Activated CD8-positive, alpha-beta memory T cell treated with anti-CD3 and anti-CD28 coated beads for 1 hour (primary cell): Measurements from ENCODE around the gene FETUB.
"Not testable (repeated sequence)": the region's sequence is repeated elsewhere in the genome, so short reads cannot be mapped to it uniquely, and the experiment has no call there.

Experiments
- DNase-seq, 2 donors: peaks; one replicate each; pipeline ENCODE4 v3.0.0-alpha.2; 2020; ENCODE audit warnings: low read depth in 1 of 2; ENCODE audit errors: extremely low read depth in 1 of 2

The FETUB gene

GRCh38 chr3:186630950-186631641 is 9.1 kb upstream of the FETUB start:
- no peak for DNase-seq

- DNase-seq, result no peak
Observed at GRCh38 chr3:186633481-186633880, 6.7 kb upstream of the FETUB start.

- DNase-seq, result not testable (repeated sequence)
Observed at GRCh38 chr3:186634207-186634606, 6.0 kb upstream of the FETUB start.

- DNase-seq, result no peak
Observed at GRCh38 chr3:186635532-186635931, 4.7 kb upstream of the FETUB start.

GRCh38 chr3:186636536-186636935 is 3.7 kb upstream of the FETUB start:
- DNase-seq, result no peak

GRCh38 chr3:186637686-186638085 is 2.5 kb upstream of the FETUB start:
- no peak for DNase-seq

GRCh38 chr3:186638259-186638658 is 1.9 kb upstream of the FETUB start:
- DNase-seq, result no peak

- DNase-seq, result no peak
Observed at GRCh38 chr3:186640473-186640818, 247 bp downstream of the FETUB start.

- DNase-seq, result no peak
Observed at GRCh38 chr3:186640929-186641328, 730 bp downstream of the FETUB start.

GRCh38 chr3:186642014-186642413 is 1.8 kb downstream of the FETUB start:
- no peak for DNase-seq

- no peak for DNase-seq
Observed at GRCh38 chr3:186643493-186643892, 3.3 kb downstream of the FETUB start.

- no peak for DNase-seq
Observed at GRCh38 chr3:186644683-186645082, 4.5 kb downstream of the FETUB start.

GRCh38 chr3:186646106-186646505 is 5.9 kb downstream of the FETUB start:
- DNase-seq, result no peak

GRCh38 chr3:186646841-186647240 is 6.6 kb downstream of the FETUB start:
- no peak for DNase-seq

GRCh38 chr3:186648851-186649250 is 8.7 kb downstream of the FETUB start:
- DNase-seq, result no peak

GRCh38 chr3:186651678-186652215 is 11.5 kb downstream of the FETUB start:
- DNase-seq, result no peak

GRCh38 chr3:186653080-186653707 is 13.0 kb downstream of the FETUB start:
- no peak for DNase-seq

- DNase-seq, result no peak
Observed at GRCh38 chr3:186653984-186654383, 13.8 kb downstream of the FETUB start.

- DNase-seq, result no peak
Observed at GRCh38 chr3:186663361-186664118, 23.3 kb downstream of the FETUB start.

- no peak for DNase-seq
Observed at GRCh38 chr3:186664119-186664495, 23.9 kb downstream of the FETUB start.

- no peak for DNase-seq
Observed at GRCh38 chr3:186664506-186664905, 24.3 kb downstream of the FETUB start.
